GM23338 (cell line): Measurements from ENCODE around the gene HBZ.

Experiments
- EZH2 ChIP-seq: fragments of 200-600 bp; sonication (generic); IDR thresholded peaks from one replicate; pipeline ENCODE4 v1.8.0; 2017; ENCODE audit warnings: antibody characterized with exemption, mild to moderate bottlenecking, low read depth; ENCODE audit not compliant: unreplicated experiment
- NANOG ChIP-seq: IDR thresholded peaks from 2 replicates; pipeline ENCODE4 v1.6.1; 2016; ENCODE audit warnings: antibody characterized with exemption, borderline replicate concordance
- POLR2AphosphoS5 ChIP-seq: IDR thresholded peaks from 2 replicates; pipeline ENCODE4 v1.6.1; 2016; ENCODE audit warnings: antibody characterized with exemption, low read depth
- TF ChIP-seq, protein P1 (sequence below), 2 experiments: fragments of 200-600 bp in 1 of 2; sonication (generic) in 1 of 2; conservative IDR thresholded peaks; 2 replicates each; pipeline versions ENCODE4 v1.5.1 to v1.6.1; 2016 to 2017; ENCODE audit warnings: antibody characterized with exemption in 2 of 2, low read depth in 2 of 2, mild to moderate bottlenecking in 2 of 2, moderate library complexity in 1 of 2
- TF ChIP-seq, protein P2 (sequence below): IDR thresholded peaks from 2 replicates; pipeline ENCODE4 v1.6.1; 2016; ENCODE audit warnings: antibody characterized with exemption

DNA sequence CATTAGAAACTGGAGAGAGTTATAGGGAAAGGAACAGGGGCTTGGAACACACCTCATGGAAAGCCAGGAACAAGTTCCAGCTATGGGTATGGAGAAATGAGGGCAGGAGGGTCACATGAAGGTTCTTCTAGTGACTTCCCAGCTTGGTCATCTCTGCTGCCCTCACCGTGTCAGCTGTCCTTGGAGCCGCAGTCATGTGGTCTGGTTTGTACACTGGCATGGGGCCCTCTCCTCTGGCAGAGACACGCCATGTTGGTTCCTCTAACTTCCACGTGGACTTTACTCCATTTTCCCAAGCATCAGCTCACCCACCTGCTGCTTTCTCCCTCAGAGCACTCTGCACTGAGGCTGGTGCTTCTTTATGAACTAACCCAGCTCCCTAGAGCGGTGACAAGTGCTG, 48.1 kb upstream of the HBZ start:
- TF ChIP-seq, protein P1, sequence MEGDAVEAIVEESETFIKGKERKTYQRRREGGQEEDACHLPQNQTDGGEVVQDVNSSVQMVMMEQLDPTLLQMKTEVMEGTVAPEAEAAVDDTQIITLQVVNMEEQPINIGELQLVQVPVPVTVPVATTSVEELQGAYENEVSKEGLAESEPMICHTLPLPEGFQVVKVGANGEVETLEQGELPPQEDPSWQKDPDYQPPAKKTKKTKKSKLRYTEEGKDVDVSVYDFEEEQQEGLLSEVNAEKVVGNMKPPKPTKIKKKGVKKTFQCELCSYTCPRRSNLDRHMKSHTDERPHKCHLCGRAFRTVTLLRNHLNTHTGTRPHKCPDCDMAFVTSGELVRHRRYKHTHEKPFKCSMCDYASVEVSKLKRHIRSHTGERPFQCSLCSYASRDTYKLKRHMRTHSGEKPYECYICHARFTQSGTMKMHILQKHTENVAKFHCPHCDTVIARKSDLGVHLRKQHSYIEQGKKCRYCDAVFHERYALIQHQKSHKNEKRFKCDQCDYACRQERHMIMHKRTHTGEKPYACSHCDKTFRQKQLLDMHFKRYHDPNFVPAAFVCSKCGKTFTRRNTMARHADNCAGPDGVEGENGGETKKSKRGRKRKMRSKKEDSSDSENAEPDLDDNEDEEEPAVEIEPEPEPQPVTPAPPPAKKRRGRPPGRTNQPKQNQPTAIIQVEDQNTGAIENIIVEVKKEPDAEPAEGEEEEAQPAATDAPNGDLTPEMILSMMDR (conservative IDR thresholded peaks at IDR 0.05; ENCODE audit: low read depth in 2 of 2): no peak
- TF ChIP-seq, protein P2, sequence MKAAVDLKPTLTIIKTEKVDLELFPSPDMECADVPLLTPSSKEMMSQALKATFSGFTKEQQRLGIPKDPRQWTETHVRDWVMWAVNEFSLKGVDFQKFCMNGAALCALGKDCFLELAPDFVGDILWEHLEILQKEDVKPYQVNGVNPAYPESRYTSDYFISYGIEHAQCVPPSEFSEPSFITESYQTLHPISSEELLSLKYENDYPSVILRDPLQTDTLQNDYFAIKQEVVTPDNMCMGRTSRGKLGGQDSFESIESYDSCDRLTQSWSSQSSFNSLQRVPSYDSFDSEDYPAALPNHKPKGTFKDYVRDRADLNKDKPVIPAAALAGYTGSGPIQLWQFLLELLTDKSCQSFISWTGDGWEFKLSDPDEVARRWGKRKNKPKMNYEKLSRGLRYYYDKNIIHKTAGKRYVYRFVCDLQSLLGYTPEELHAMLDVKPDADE: no peak
- TF ChIP-seq POLR2AphosphoS5: no peak
- TF ChIP-seq NANOG: no peak
- no peak for TF ChIP-seq EZH2
